Bronchial epithelial cell (primary cell): ENCODE results near the gene BRMS1L. TPM values are rescaled to one million over a fixed set of nuclear protein-coding genes. Genes with fewer than 3 reads are reported as not detected.

Source experiments
- DNase-seq: peaks from one replicate; pipeline ENCODE4 v3.0.0-alpha.2; 2010; ENCODE audit warnings: low read depth
- FAIRE-seq: peaks from 2 replicates; lab custom pipeline; 2011; peaks lifted over from hg19 to GRCh38; lab: Jason Lieb, UNC
- H3K27me3 ChIP-seq: 2 replicates; pipeline ENCODE4 v1.5.1; 2011; ENCODE audit warnings: low read length; ENCODE audit not compliant: control insufficient read depth, insufficient read depth
- H3K36me3 ChIP-seq: 2 replicates; pipeline ENCODE4 v1.5.1; 2011; ENCODE audit warnings: low read length; ENCODE audit not compliant: control insufficient read depth, insufficient read depth
- H3K4me3 ChIP-seq: 2 replicates; pipeline ENCODE4 v1.5.1; 2011; ENCODE audit warnings: mild to moderate bottlenecking, low read depth, low read length, control low read depth
- total RNA-seq: library from RNA; depleted of rRNA; stranded (reverse); fragments of >200 nt; gene quantifications from 2 replicates; pipeline ENCODE4 v1.2.1, GENCODE V29; 2014
- TF ChIP-seq, protein P1 (sequence below): IDR thresholded peaks from 2 replicates; pipeline ENCODE4 v1.5.1; 2011; ENCODE audit warnings: mild to moderate bottlenecking, moderate library complexity, low read length, control low read depth, inconsistent platforms; ENCODE audit not compliant: insufficient read depth, severe bottlenecking

The BRMS1L gene
- total RNA-seq, 1 donor from 2014 or later, result 3.9 TPM

DNA sequence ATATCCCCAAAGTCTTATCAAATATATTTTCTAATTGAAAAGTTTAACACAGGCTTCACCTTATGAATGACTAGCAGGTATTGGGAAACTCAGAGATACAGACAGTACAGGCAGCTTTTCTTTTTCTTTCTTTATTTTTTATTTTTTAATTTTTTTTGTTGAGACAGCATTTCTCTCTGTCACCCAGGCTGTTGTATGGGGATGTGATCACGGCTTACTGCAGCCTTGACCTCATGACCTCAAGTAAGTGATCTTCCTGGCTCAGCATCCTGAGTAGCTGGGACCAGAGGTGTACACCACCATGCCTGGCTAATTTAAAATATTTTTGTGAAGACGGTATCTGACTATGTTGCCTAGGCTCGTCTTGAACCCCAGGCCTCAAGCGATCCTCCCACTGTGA lies 85.0 kb downstream of the BRMS1L start:
- TF ChIP-seq, protein P1, sequence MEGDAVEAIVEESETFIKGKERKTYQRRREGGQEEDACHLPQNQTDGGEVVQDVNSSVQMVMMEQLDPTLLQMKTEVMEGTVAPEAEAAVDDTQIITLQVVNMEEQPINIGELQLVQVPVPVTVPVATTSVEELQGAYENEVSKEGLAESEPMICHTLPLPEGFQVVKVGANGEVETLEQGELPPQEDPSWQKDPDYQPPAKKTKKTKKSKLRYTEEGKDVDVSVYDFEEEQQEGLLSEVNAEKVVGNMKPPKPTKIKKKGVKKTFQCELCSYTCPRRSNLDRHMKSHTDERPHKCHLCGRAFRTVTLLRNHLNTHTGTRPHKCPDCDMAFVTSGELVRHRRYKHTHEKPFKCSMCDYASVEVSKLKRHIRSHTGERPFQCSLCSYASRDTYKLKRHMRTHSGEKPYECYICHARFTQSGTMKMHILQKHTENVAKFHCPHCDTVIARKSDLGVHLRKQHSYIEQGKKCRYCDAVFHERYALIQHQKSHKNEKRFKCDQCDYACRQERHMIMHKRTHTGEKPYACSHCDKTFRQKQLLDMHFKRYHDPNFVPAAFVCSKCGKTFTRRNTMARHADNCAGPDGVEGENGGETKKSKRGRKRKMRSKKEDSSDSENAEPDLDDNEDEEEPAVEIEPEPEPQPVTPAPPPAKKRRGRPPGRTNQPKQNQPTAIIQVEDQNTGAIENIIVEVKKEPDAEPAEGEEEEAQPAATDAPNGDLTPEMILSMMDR, result no peak
- Histone ChIP-seq H3K36me3 (no peaks in the 10 kb centered on the region), H3K4me3 (no peak overlapping the region), H3K27me3 (no peaks in the 10 kb centered on the region)
- DNase-seq, result no peak
- no peak for FAIRE-seq

DNA sequence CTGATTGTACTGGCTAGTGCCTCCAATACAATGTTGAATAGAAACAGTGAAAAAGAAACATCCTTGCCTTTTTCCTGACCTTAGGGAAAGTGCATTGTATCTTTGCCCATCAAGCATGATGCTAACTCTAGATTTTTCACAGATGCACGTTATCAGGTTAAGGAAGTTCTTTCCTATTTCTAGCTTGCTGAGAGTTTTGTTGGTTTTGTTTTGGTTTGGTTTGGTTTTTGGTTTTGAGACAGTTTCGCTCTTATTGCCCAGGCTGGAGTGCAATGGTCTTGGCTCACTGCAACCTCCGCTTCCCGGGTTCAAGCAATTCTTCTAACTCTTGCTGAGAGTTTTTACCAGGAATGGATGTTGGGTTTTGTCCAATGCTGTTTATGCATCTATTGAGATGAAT lies 89.0 kb downstream of the BRMS1L start:
- FAIRE-seq, result no peak
- DNase-seq, result no peak
- no peaks in the 10 kb centered on the region for H3K27me3 ChIP-seq
- no peaks in the 10 kb centered on the region for H3K36me3 ChIP-seq
- no peak overlapping the region for H3K4me3 ChIP-seq
- TF ChIP-seq, protein P1, result no peak

DNA sequence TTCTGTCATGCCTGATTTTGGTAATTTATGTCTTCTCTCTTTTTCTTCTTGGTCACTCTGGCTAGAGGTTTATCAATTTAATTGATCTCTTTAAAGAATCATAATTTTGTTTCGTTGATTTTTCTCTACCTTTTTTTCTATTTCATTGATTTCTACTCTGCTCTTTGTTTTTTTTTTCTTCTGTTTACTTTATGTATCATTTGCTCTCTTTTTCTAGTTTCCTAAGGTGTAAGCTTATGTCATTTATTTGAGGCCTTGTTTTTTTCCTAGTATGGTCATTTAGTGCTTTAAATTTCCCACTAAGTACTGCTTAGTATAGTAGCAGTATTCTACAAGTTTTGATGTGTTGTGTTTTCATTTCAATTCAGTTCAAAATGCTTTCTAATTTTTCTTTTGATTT lies 89.6 kb downstream of the BRMS1L start:
- H3K27me3 ChIP-seq, result no peaks in the 10 kb centered on the region
- FAIRE-seq (no peak), DNase-seq (no peak)
- H3K36me3 ChIP-seq, result no peaks in the 10 kb centered on the region
- TF ChIP-seq, protein P1, result no peak
- H3K4me3 ChIP-seq, result no peak overlapping the region

Other genes starting within 250 kb of the BRMS1L start
- gene RALGAPA1, start 17.0 kb upstream of the BRMS1L start, total RNA-seq, result 28.2 and 44.5 TPM in 2 replicates